Measurements from ENCODE around the gene EMP2.
"Not testable (repeated sequence)": the region's sequence is repeated elsewhere in the genome, so short reads cannot be mapped to it uniquely, and the experiment has no call there.

Gene EMP2

DNA sequence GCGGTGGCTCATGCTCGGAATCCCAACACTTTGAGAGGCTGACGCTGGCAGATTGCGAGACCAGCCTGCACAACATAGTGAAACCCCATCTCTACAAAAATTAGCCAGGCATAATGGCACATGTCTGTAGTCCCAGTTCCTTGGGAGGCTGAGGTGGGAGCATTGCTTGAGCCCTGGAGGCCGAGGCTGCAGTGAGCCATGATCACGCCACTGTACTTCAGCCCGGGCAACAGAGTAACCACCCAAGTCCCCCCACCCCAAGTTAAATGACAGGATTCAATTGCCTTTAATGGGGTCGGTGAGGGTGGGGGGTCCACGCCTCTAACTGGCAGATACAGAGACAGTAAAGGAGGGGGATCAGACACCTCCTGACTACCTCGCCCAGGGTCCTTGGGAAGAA, 44.9 kb downstream of the EMP2 start:
- Histone ChIP-seq H3K4me3 (ENCODE audit: low read length) (no peak overlapping the region), H3K9ac (ENCODE audit: low read length) (no peak overlapping the region), H3K9me3 (ENCODE audit: insufficient read depth, low read length) (no peaks in the 10 kb centered on the region), H3K36me3 (replicated peaks; ENCODE audit: low read depth, low read length) (no peaks in the 10 kb centered on the region), H3K79me2 (ENCODE audit: low read length) (no peaks in the 10 kb centered on the region), H3K4me1 (ENCODE audit: low read length) (0 out of 2 replicates have a peak, but pooled peaks cover 4% of the 10 kb centered on the region), H3K27ac (ENCODE audit: low read length) (no peak overlapping the region), H2AFZ (ENCODE audit: low read depth, low read length) (no peak overlapping the region), H3K27me3 (ENCODE audit: low read depth, low read length) (0 out of 2 replicates have a peak, but pooled peaks cover 2% of the 10 kb centered on the region), H3K4me2 (ENCODE audit: low read length) (no peak overlapping the region), H4K20me1 (ENCODE audit: insufficient read depth, low read length) (no peaks in the 10 kb centered on the region)
- TF ChIP-seq EZH2phosphoT487 (IDR thresholded peaks at IDR 0.05; ENCODE audit: low read depth), result no peak
- TF ChIP-seq, protein P1, sequence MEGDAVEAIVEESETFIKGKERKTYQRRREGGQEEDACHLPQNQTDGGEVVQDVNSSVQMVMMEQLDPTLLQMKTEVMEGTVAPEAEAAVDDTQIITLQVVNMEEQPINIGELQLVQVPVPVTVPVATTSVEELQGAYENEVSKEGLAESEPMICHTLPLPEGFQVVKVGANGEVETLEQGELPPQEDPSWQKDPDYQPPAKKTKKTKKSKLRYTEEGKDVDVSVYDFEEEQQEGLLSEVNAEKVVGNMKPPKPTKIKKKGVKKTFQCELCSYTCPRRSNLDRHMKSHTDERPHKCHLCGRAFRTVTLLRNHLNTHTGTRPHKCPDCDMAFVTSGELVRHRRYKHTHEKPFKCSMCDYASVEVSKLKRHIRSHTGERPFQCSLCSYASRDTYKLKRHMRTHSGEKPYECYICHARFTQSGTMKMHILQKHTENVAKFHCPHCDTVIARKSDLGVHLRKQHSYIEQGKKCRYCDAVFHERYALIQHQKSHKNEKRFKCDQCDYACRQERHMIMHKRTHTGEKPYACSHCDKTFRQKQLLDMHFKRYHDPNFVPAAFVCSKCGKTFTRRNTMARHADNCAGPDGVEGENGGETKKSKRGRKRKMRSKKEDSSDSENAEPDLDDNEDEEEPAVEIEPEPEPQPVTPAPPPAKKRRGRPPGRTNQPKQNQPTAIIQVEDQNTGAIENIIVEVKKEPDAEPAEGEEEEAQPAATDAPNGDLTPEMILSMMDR (IDR thresholded peaks at IDR 0.05; ENCODE audit: low read depth, low read length), result no peak

GRCh38 chr16:10534748-10535147, 45.6 kb downstream of the EMP2 start:
- Histone ChIP-seq H3K9ac (ENCODE audit: low read length) (no peak overlapping the region), H4K20me1 (ENCODE audit: insufficient read depth, low read length) (no peaks in the 10 kb centered on the region), H3K79me2 (ENCODE audit: low read length) (no peaks in the 10 kb centered on the region), H3K27ac (ENCODE audit: low read length) (no peak overlapping the region), H3K4me1 (ENCODE audit: low read length) (0 out of 2 replicates have a peak, but pooled peaks cover 4% of the 10 kb centered on the region), H2AFZ (ENCODE audit: low read depth, low read length) (no peak overlapping the region), H3K9me3 (ENCODE audit: insufficient read depth, low read length) (no peaks in the 10 kb centered on the region), H3K4me3 (ENCODE audit: low read length) (no peak overlapping the region), H3K4me2 (ENCODE audit: low read length) (no peak overlapping the region), H3K36me3 (replicated peaks; ENCODE audit: low read depth, low read length) (no peaks in the 10 kb centered on the region), H3K27me3 (ENCODE audit: low read depth, low read length) (0 out of 2 replicates have a peak, but pooled peaks cover 2% of the 10 kb centered on the region)
- TF ChIP-seq EZH2phosphoT487 (IDR thresholded peaks at IDR 0.05; ENCODE audit: low read depth), result no peak
- TF ChIP-seq, protein P1 (IDR thresholded peaks at IDR 0.05; ENCODE audit: low read depth, low read length), result no peak

- not testable (repeated sequence) for H3K27me3 ChIP-seq (ENCODE audit: low read depth, low read length); H3K4me2 ChIP-seq (ENCODE audit: low read length); H3K27ac ChIP-seq (ENCODE audit: low read length); H3K79me2 ChIP-seq (ENCODE audit: low read length); H3K9ac ChIP-seq (ENCODE audit: low read length); H3K4me3 ChIP-seq (ENCODE audit: low read length); H3K36me3 ChIP-seq (replicated peaks; ENCODE audit: low read depth, low read length); H3K9me3 ChIP-seq (ENCODE audit: insufficient read depth, low read length); H4K20me1 ChIP-seq (ENCODE audit: insufficient read depth, low read length); H3K4me1 ChIP-seq (ENCODE audit: low read length); H2AFZ ChIP-seq (ENCODE audit: low read depth, low read length)
Measured at GRCh38 chr16:10533612-10534011, 46.8 kb downstream of the EMP2 start.

DNA sequence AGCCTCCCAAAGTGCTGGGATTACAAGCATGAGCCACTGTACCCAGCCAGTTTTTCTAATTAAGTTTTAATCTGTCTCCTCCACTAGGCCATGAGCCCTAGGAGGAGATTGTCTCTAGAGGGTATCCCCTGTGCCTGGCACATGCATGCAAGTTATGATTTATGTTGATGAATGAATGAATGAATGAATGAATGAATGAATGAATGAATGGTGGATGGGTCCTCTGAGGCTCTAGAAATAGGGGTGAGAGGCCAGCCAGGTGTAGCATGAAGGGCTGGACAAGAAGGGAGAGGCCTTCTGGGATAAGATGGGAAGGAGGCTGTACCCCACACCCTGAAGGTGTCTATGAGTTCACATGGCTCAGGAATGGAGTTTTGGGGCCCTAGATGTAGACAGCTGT, 48.8 kb downstream of the EMP2 start:
- TF ChIP-seq, protein P1 (IDR thresholded peaks at IDR 0.05; ENCODE audit: low read depth, low read length), result no peak
- no peak for TF ChIP-seq EZH2phosphoT487 (IDR thresholded peaks at IDR 0.05; ENCODE audit: low read depth)

More for the DNA sequence above, 48.8 kb downstream of the EMP2 start:
- no peaks in the 10 kb centered on the region for H4K20me1 ChIP-seq (ENCODE audit: insufficient read depth, low read length)
- H3K27ac ChIP-seq (ENCODE audit: low read length), result no peak overlapping the region
- 0 out of 2 replicates have a peak, but pooled peaks cover 2% of the 10 kb centered on the region for H3K27me3 ChIP-seq (ENCODE audit: low read depth, low read length)
- 0 out of 2 replicates have a peak, but pooled peaks cover 1% of the 10 kb centered on the region for H3K4me1 ChIP-seq (ENCODE audit: low read length)
- no peaks in the 10 kb centered on the region for H3K9me3 ChIP-seq (ENCODE audit: insufficient read depth, low read length)
- no peaks in the 10 kb centered on the region for H3K79me2 ChIP-seq (ENCODE audit: low read length)
- H3K9ac ChIP-seq (ENCODE audit: low read length), result no peak overlapping the region
- no peak overlapping the region for H3K4me2 ChIP-seq (ENCODE audit: low read length)
- H3K36me3 ChIP-seq (replicated peaks; ENCODE audit: low read depth, low read length), result no peaks in the 10 kb centered on the region
- no peak overlapping the region for H3K4me3 ChIP-seq (ENCODE audit: low read length)
- no peak overlapping the region for H2AFZ ChIP-seq (ENCODE audit: low read depth, low read length)

Data from OCI-LY3 (cell line).